GM12878 (cell line): ENCODE measurements around the gene CTCFL.

Experiments
- E2F4 ChIP-seq: IDR thresholded peaks from 2 replicates; pipeline ENCODE4 v1.6.1; 2012; ENCODE audit warnings: low read depth, low read length, improper control_type of control experiment
- HSF1 ChIP-seq: fragments of 150-350 bp; IDR thresholded peaks from 2 replicates; pipeline ENCODE4 v1.6.1; 2014; ENCODE audit warnings: mild to moderate bottlenecking, low read depth, low read length
- KDM1A ChIP-seq: fragments of 200-600 bp; sonication (generic); IDR thresholded peaks from 2 replicates; pipeline ENCODE4 v1.6.1; 2016; ENCODE audit warnings: borderline replicate concordance
- PBX3 ChIP-seq: IDR thresholded peaks from 2 replicates; pipeline ENCODE4 v1.6.1; 2011; ENCODE audit warnings: mild to moderate bottlenecking, low read depth, low read length, moderate library complexity; ENCODE audit not compliant: insufficient replicate concordance
- SREBF1 ChIP-seq: IDR thresholded peaks from 2 replicates; pipeline ENCODE4 v1.6.1; 2012; ENCODE audit warnings: mild to moderate bottlenecking, low read length
- SUZ12 ChIP-seq: fragments of 200-600 bp; sonication (generic); IDR thresholded peaks from one replicate; pipeline ENCODE4 v1.6.1; 2018; ENCODE audit warnings: antibody characterized with exemption, mild to moderate bottlenecking; ENCODE audit not compliant: unreplicated experiment
- USF2 ChIP-seq: IDR thresholded peaks from 2 replicates; pipeline ENCODE4 v1.6.1; 2011; ENCODE audit warnings: low read depth, low read length, improper control_type of control experiment, borderline replicate concordance

GRCh38 chr20:57522380-57523140 lies 2.4 kb downstream of the CTCFL start:
- TF ChIP-seq PBX3 (no peak), KDM1A (no peak), HSF1 (no peak), USF2 (no peak), SREBF1 (no peak), E2F4 (no peak), SUZ12 (no peak)
